Measurements from ENCODE around the gene SOST. TPM values are rescaled to one million over a fixed set of nuclear protein-coding genes. Genes with fewer than 3 reads are reported as not detected.

SOST gene
- total RNA-seq, 1 experiment from 2014 or later, result 0.07 TPM

DNA sequence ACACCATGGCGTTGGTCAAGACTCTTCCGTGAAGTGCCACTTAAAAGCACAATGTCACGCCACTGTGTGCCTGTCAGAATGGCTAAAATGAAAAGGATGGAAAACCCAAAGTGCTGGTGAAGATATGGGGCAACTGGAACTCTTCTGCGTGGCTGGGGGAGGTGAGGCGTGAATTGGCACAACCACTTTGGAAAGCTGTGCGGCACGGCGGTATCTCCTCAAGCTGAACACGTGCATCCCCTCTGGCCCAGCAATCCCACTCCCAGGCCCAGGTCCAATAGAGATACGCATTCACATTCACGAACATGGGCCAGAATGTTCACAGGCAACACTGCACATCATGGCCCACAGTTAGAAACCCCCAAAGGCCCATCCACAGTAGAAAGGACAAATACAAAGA is 11.3 kb upstream of the SOST start:
- H3K4me3 Mint-ChIP-seq, result no peak overlapping the region
- no peaks in the 10 kb centered on the region for H3K27me3 Mint-ChIP-seq (ENCODE audit: low read depth)
- CTCF ChIA-PET, result interaction anchor here (5.7 kb wide), 1 partner anchor 77 kb away, joined by 41 read pairs; the partner anchor contains the start of gene CD300LG
- H3K36me3 Mint-ChIP-seq, result peaks cover 48% of the 10 kb centered on the region
- ATAC-seq, result no peak
- H3K4me1 Mint-ChIP-seq, result peaks cover 2% of the 10 kb centered on the region; the same call in 1 of the 2 replicates
- no peak for DNase-seq (ENCODE audit: low spot score)
- no peaks in the 10 kb centered on the region for H3K9me3 Mint-ChIP-seq
- H3K27ac Mint-ChIP-seq, result no peak overlapping the region
- TF ChIP-seq, protein P1, sequence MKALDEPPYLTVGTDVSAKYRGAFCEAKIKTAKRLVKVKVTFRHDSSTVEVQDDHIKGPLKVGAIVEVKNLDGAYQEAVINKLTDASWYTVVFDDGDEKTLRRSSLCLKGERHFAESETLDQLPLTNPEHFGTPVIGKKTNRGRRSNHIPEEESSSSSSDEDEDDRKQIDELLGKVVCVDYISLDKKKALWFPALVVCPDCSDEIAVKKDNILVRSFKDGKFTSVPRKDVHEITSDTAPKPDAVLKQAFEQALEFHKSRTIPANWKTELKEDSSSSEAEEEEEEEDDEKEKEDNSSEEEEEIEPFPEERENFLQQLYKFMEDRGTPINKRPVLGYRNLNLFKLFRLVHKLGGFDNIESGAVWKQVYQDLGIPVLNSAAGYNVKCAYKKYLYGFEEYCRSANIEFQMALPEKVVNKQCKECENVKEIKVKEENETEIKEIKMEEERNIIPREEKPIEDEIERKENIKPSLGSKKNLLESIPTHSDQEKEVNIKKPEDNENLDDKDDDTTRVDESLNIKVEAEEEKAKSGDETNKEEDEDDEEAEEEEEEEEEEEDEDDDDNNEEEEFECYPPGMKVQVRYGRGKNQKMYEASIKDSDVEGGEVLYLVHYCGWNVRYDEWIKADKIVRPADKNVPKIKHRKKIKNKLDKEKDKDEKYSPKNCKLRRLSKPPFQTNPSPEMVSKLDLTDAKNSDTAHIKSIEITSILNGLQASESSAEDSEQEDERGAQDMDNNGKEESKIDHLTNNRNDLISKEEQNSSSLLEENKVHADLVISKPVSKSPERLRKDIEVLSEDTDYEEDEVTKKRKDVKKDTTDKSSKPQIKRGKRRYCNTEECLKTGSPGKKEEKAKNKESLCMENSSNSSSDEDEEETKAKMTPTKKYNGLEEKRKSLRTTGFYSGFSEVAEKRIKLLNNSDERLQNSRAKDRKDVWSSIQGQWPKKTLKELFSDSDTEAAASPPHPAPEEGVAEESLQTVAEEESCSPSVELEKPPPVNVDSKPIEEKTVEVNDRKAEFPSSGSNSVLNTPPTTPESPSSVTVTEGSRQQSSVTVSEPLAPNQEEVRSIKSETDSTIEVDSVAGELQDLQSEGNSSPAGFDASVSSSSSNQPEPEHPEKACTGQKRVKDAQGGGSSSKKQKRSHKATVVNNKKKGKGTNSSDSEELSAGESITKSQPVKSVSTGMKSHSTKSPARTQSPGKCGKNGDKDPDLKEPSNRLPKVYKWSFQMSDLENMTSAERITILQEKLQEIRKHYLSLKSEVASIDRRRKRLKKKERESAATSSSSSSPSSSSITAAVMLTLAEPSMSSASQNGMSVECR (CRISPR knock-in tag; IDR thresholded peaks at IDR 0.05; ENCODE audit: borderline replicate concordance), result no peak
- no peak for TF ChIP-seq NFE2L1 (CRISPR knock-in tag; IDR thresholded peaks at IDR 0.05)
- no peak for TF ChIP-seq RORB (CRISPR knock-in tag; IDR thresholded peaks at IDR 0.05)
- TF ChIP-seq IRF2 (CRISPR knock-in tag; IDR thresholded peaks at IDR 0.05; ENCODE audit: borderline replicate concordance, low read depth), result no peak
- TF ChIP-seq GRHL2 (CRISPR knock-in tag; IDR thresholded peaks at IDR 0.05; ENCODE audit: insufficient replicate concordance, severe bottlenecking), result no peak
- TF ChIP-seq CBFB (CRISPR knock-in tag; IDR thresholded peaks at IDR 0.05; ENCODE audit: low read depth), result no peak
- no peak for TF ChIP-seq NFYB (CRISPR knock-in tag; conservative IDR thresholded peaks at IDR 0.05; ENCODE audit: low read depth)
- no peak for TF ChIP-seq ZNF232 (CRISPR knock-in tag; IDR thresholded peaks at IDR 0.05)
- TF ChIP-seq, protein P2, sequence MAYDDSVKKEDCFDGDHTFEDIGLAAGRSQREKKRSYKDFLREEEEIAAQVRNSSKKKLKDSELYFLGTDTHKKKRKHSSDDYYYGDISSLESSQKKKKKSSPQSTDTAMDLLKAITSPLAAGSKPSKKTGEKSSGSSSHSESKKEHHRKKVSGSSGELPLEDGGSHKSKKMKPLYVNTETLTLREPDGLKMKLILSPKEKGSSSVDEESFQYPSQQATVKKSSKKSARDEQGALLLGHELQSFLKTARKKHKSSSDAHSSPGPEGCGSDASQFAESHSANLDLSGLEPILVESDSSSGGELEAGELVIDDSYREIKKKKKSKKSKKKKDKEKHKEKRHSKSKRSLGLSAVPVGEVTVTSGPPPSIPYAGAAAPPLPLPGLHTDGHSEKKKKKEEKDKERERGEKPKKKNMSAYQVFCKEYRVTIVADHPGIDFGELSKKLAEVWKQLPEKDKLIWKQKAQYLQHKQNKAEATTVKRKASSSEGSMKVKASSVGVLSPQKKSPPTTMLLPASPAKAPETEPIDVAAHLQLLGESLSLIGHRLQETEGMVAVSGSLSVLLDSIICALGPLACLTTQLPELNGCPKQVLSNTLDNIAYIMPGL (CRISPR knock-in tag; IDR thresholded peaks at IDR 0.05), result no peak
- no peak for TF ChIP-seq ZNF138 (CRISPR knock-in tag; conservative IDR thresholded peaks at IDR 0.05)
- POLR2A ChIA-PET, result no interaction called here

DNA sequence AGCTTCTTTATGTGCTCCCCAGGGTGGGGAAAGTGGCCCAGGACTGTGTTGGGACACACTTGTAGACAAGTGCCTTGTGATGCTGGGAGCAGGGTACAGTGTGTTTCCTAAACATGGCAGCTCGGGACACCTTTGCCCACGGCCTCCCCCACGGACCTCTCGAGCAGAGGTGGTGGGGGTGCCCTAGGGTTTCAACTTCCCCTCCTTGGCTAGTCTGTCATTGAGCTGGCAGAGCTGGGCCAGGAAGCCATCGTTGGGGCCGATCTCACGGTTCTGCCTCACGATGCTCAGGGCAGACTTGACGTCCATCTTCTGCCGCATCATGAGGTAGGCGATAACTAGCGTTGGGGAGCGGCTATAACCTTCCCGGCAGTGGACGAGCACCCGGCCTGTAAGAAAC is 10.8 kb upstream of the SOST start:
- DNase-seq (ENCODE audit: low spot score), result no peak
- Mint-ChIP-seq H3K4me1 (peaks cover 2% of the 10 kb centered on the region; the same call in 1 of the 2 replicates), H3K9me3 (no peaks in the 10 kb centered on the region), H3K27ac (no peak overlapping the region), H3K4me3 (no peak overlapping the region), H3K27me3 (ENCODE audit: low read depth) (no peaks in the 10 kb centered on the region), H3K36me3 (peaks cover 45% of the 10 kb centered on the region)
- no peak for ATAC-seq
- POLR2A ChIA-PET, result no interaction called here
- CTCF ChIA-PET, result interaction anchor here (5.7 kb wide), 1 partner anchor 77 kb away, joined by 41 read pairs; the partner anchor contains the start of gene CD300LG
- no peak for TF ChIP-seq NR1H2 (CRISPR knock-in tag; IDR thresholded peaks at IDR 0.05)
- no peak for TF ChIP-seq NFE2L1 (CRISPR knock-in tag; IDR thresholded peaks at IDR 0.05)
- TF ChIP-seq CBFB (CRISPR knock-in tag; IDR thresholded peaks at IDR 0.05; ENCODE audit: low read depth), result no peak
- no peak for TF ChIP-seq KAT7 (CRISPR knock-in tag; IDR thresholded peaks at IDR 0.05; ENCODE audit: borderline replicate concordance)
- TF ChIP-seq, protein P3, sequence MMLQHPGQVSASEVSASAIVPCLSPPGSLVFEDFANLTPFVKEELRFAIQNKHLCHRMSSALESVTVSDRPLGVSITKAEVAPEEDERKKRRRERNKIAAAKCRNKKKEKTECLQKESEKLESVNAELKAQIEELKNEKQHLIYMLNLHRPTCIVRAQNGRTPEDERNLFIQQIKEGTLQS (CRISPR knock-in tag; conservative IDR thresholded peaks at IDR 0.05), result no peak
- TF ChIP-seq NFATC4 (CRISPR knock-in tag; IDR thresholded peaks at IDR 0.05), result no peak
- TF ChIP-seq, protein P4, sequence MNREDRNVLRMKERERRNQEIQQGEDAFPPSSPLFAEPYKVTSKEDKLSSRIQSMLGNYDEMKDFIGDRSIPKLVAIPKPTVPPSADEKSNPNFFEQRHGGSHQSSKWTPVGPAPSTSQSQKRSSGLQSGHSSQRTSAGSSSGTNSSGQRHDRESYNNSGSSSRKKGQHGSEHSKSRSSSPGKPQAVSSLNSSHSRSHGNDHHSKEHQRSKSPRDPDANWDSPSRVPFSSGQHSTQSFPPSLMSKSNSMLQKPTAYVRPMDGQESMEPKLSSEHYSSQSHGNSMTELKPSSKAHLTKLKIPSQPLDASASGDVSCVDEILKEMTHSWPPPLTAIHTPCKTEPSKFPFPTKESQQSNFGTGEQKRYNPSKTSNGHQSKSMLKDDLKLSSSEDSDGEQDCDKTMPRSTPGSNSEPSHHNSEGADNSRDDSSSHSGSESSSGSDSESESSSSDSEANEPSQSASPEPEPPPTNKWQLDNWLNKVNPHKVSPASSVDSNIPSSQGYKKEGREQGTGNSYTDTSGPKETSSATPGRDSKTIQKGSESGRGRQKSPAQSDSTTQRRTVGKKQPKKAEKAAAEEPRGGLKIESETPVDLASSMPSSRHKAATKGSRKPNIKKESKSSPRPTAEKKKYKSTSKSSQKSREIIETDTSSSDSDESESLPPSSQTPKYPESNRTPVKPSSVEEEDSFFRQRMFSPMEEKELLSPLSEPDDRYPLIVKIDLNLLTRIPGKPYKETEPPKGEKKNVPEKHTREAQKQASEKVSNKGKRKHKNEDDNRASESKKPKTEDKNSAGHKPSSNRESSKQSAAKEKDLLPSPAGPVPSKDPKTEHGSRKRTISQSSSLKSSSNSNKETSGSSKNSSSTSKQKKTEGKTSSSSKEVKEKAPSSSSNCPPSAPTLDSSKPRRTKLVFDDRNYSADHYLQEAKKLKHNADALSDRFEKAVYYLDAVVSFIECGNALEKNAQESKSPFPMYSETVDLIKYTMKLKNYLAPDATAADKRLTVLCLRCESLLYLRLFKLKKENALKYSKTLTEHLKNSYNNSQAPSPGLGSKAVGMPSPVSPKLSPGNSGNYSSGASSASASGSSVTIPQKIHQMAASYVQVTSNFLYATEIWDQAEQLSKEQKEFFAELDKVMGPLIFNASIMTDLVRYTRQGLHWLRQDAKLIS (CRISPR knock-in tag; IDR thresholded peaks at IDR 0.05; ENCODE audit: borderline replicate concordance), result no peak
- no peak for TF ChIP-seq MXD4 (CRISPR knock-in tag; IDR thresholded peaks at IDR 0.05; ENCODE audit: borderline replicate concordance)
- TF ChIP-seq, protein P5, sequence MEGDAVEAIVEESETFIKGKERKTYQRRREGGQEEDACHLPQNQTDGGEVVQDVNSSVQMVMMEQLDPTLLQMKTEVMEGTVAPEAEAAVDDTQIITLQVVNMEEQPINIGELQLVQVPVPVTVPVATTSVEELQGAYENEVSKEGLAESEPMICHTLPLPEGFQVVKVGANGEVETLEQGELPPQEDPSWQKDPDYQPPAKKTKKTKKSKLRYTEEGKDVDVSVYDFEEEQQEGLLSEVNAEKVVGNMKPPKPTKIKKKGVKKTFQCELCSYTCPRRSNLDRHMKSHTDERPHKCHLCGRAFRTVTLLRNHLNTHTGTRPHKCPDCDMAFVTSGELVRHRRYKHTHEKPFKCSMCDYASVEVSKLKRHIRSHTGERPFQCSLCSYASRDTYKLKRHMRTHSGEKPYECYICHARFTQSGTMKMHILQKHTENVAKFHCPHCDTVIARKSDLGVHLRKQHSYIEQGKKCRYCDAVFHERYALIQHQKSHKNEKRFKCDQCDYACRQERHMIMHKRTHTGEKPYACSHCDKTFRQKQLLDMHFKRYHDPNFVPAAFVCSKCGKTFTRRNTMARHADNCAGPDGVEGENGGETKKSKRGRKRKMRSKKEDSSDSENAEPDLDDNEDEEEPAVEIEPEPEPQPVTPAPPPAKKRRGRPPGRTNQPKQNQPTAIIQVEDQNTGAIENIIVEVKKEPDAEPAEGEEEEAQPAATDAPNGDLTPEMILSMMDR (IDR thresholded peaks at IDR 0.05), result no peak
- TF ChIP-seq, protein P6, sequence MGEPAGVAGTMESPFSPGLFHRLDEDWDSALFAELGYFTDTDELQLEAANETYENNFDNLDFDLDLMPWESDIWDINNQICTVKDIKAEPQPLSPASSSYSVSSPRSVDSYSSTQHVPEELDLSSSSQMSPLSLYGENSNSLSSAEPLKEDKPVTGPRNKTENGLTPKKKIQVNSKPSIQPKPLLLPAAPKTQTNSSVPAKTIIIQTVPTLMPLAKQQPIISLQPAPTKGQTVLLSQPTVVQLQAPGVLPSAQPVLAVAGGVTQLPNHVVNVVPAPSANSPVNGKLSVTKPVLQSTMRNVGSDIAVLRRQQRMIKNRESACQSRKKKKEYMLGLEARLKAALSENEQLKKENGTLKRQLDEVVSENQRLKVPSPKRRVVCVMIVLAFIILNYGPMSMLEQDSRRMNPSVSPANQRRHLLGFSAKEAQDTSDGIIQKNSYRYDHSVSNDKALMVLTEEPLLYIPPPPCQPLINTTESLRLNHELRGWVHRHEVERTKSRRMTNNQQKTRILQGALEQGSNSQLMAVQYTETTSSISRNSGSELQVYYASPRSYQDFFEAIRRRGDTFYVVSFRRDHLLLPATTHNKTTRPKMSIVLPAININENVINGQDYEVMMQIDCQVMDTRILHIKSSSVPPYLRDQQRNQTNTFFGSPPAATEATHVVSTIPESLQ (CRISPR knock-in tag; IDR thresholded peaks at IDR 0.05), result no peak
- TF ChIP-seq, protein P7, sequence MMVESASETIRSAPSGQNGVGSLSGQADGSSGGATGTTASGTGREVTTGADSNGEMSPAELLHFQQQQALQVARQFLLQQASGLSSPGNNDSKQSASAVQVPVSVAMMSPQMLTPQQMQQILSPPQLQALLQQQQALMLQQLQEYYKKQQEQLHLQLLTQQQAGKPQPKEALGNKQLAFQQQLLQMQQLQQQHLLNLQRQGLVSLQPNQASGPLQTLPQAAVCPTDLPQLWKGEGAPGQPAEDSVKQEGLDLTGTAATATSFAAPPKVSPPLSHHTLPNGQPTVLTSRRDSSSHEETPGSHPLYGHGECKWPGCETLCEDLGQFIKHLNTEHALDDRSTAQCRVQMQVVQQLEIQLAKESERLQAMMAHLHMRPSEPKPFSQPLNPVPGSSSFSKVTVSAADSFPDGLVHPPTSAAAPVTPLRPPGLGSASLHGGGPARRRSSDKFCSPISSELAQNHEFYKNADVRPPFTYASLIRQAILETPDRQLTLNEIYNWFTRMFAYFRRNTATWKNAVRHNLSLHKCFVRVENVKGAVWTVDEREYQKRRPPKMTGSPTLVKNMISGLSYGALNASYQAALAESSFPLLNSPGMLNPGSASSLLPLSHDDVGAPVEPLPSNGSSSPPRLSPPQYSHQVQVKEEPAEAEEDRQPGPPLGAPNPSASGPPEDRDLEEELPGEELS (CRISPR knock-in tag; IDR thresholded peaks at IDR 0.05), result no peak

All from WTC11 (cell line).